NT2/D1 (cell line): ENCODE data around the gene NOTCH2.

Experiments
- SUZ12 ChIP-seq: IDR thresholded peaks from 2 replicates; pipeline ENCODE4 v1.6.1; 2011; ENCODE audit not compliant: insufficient read length, insufficient read depth; ENCODE audit errors: extremely low read depth
- YY1 ChIP-seq: IDR thresholded peaks from 2 replicates; pipeline ENCODE4 v1.6.1; 2011; ENCODE audit not compliant: insufficient read length, insufficient read depth
- ZNF274 ChIP-seq: IDR thresholded peaks from 2 replicates; pipeline ENCODE4 v1.6.1; 2011; ENCODE audit warnings: mild to moderate bottlenecking, low read depth, low read length

DNA sequence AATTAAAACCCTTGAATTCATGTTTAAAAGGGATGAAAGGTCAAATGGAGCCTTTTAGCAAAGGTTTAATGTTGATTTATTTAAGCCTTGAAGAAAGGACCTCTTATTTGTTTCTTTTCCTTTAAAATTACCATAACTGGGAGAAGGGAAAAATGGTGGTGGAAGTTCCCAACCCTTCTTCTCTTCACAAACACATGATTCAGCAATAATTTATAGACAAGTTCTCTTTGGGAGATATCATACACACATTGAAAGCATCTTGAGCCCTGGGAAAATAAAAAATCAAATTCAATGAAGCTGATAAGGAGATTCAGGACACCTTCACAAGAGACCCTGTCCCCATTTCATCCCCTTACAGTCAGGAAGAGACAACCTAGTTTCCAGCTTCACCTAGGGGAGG, 182.0 kb downstream of the NOTCH2 start:
- TF ChIP-seq ZNF274, result no peak
- TF ChIP-seq YY1, result no peak
- TF ChIP-seq SUZ12, result no peak
